ENCODE measurements around the gene MAML3. TPM values are rescaled to one million over a fixed set of nuclear protein-coding genes. Genes with fewer than 3 reads are reported as not detected.
"Not testable (repeated sequence)": the region's sequence is repeated elsewhere in the genome, so short reads cannot be mapped to it uniquely, and the experiment has no call there.

Gene MAML3
- total RNA-seq, 1 donor from 2014 or later = 4.3 TPM

- intact Hi-C loops (cut with micrococcal nuclease) = no loop called here
Measured at GRCh38 chr4:139972305-139972704, 181.7 kb downstream of the MAML3 start.

GRCh38 chr4:139971111-139971510 lies 182.9 kb downstream of the MAML3 start:
- intact Hi-C loops (cut with micrococcal nuclease) = no loop called here

GRCh38 chr4:139969635-139970266 lies 184.2 kb downstream of the MAML3 start:
- intact Hi-C loops (cut with micrococcal nuclease) = no loop called here

GRCh38 chr4:139968831-139969230 lies 185.2 kb downstream of the MAML3 start:
- intact Hi-C loops (cut with micrococcal nuclease) = no loop called here

GRCh38 chr4:139966383-139966782 lies 187.6 kb downstream of the MAML3 start:
- intact Hi-C loops (cut with micrococcal nuclease) = no loop called here

GRCh38 chr4:139965789-139966188 lies 188.2 kb downstream of the MAML3 start:
- intact Hi-C loops (cut with micrococcal nuclease) = no loop called here

GRCh38 chr4:139963708-139964107 lies 190.3 kb downstream of the MAML3 start:
- intact Hi-C loops (cut with micrococcal nuclease) = no loop called here

GRCh38 chr4:139962130-139962684 lies 191.8 kb downstream of the MAML3 start:
- intact Hi-C loops (cut with micrococcal nuclease) = no loop called here

- intact Hi-C loops (cut with micrococcal nuclease) = no loop called here
Measured at GRCh38 chr4:139961344-139961946, 192.5 kb downstream of the MAML3 start.

- intact Hi-C loops (cut with micrococcal nuclease) = no loop called here
Measured at GRCh38 chr4:139959396-139959795, 194.6 kb downstream of the MAML3 start.

- intact Hi-C loops (cut with micrococcal nuclease) = no loop called here
Measured at GRCh38 chr4:139958739-139959098, 195.3 kb downstream of the MAML3 start.

GRCh38 chr4:139957986-139958738 lies 195.8 kb downstream of the MAML3 start:
- intact Hi-C loops (cut with micrococcal nuclease) = no loop called here

- intact Hi-C loops (cut with micrococcal nuclease) = no loop called here
Measured at GRCh38 chr4:139957065-139957464, 196.9 kb downstream of the MAML3 start.

- intact Hi-C loops (cut with micrococcal nuclease) = no loop called here
Measured at GRCh38 chr4:139956507-139957017, 197.4 kb downstream of the MAML3 start.

- intact Hi-C loops (cut with micrococcal nuclease) = no loop called here
Measured at GRCh38 chr4:139955600-139955999, 198.4 kb downstream of the MAML3 start.

- intact Hi-C loops (cut with micrococcal nuclease) = no loop called here
Measured at GRCh38 chr4:139954512-139954911, 199.5 kb downstream of the MAML3 start.

- intact Hi-C loops (cut with micrococcal nuclease) = loop anchor here (2.0 kb wide), 1 partner anchor 202 kb away; no protein-coding TSS in a partner anchor
Measured at GRCh38 chr4:139951021-139951420, 203.0 kb downstream of the MAML3 start.

GRCh38 chr4:139950568-139950967 lies 203.4 kb downstream of the MAML3 start:
- intact Hi-C loops (cut with micrococcal nuclease) = loop anchor here (2.0 kb wide), 1 partner anchor 202 kb away; no protein-coding TSS in a partner anchor

GRCh38 chr4:139944916-139945315 lies 209.1 kb downstream of the MAML3 start:
- intact Hi-C loops (cut with micrococcal nuclease) = not testable (repeated sequence)

GRCh38 chr4:139943277-139943676 lies 210.7 kb downstream of the MAML3 start:
- intact Hi-C loops (cut with micrococcal nuclease) = no loop called here

- intact Hi-C loops (cut with micrococcal nuclease) = no loop called here
Measured at GRCh38 chr4:139942241-139942640, 211.7 kb downstream of the MAML3 start.

- intact Hi-C loops (cut with micrococcal nuclease) = no loop called here
Measured at GRCh38 chr4:139940600-139940999, 213.4 kb downstream of the MAML3 start.
